DOHH2 (cell line): ENCODE results near the gene LBH.

ENCODE experiments used
- H3F3A ChIP-seq: fragments of 200-600 bp; sonication (generic), shearing (Covaris generic); 2 replicates; pipeline ENCODE4 v1.6.0; 2016; ENCODE audit warnings: antibody characterized with exemption, mild to moderate bottlenecking; ENCODE audit not compliant: control insufficient read depth, insufficient read depth
- H3K27ac ChIP-seq: fragments of 200-600 bp; sonication (generic); 2 replicates; pipeline ENCODE4 v1.5.1; 2014; ENCODE audit warnings: low read depth, mild to moderate bottlenecking, low read length, moderate library complexity
- H3K27me3 ChIP-seq: fragments of 200-600 bp; sonication (generic); 2 replicates; pipeline ENCODE4 v1.6.1; 2014; ENCODE audit warnings: mild to moderate bottlenecking, low read length, mixed read lengths; ENCODE audit not compliant: control insufficient read depth
- H3K36me3 ChIP-seq: fragments of 200-600 bp; sonication (generic); 2 replicates; pipeline ENCODE4 v1.6.1; 2014; ENCODE audit warnings: mild to moderate bottlenecking, low read length, moderate library complexity, mixed read lengths; ENCODE audit not compliant: control insufficient read depth
- H3K4me1 ChIP-seq: fragments of 200-600 bp; sonication (generic); 2 replicates; pipeline ENCODE4 v1.6.1; 2014; ENCODE audit warnings: mild to moderate bottlenecking, low read length, mixed read lengths; ENCODE audit not compliant: control insufficient read depth
- H3K4me2 ChIP-seq: fragments of 200-600 bp; sonication (generic); 2 replicates; pipeline ENCODE4 v1.6.0; 2014; ENCODE audit warnings: mild to moderate bottlenecking, low read length, moderate library complexity
- H3K4me3 ChIP-seq: fragments of 200-600 bp; sonication (generic); 2 replicates; pipeline ENCODE4 v1.5.1; 2014; ENCODE audit warnings: mild to moderate bottlenecking, low read length, mixed read lengths
- H3K79me2 ChIP-seq: fragments of 200-600 bp; sonication (generic); 2 replicates; pipeline ENCODE4 v1.6.1; 2014; ENCODE audit warnings: mild to moderate bottlenecking, low read length, mixed read lengths; ENCODE audit not compliant: control insufficient read depth
- H3K9me2 ChIP-seq: fragments of 200-600 bp; sonication (generic); replicated peaks from 2 replicates; pipeline ENCODE4 v1.6.1; 2014; ENCODE audit warnings: mild to moderate bottlenecking, low read length, mixed read lengths; ENCODE audit not compliant: control insufficient read depth
- H3K9me3 ChIP-seq: fragments of 200-600 bp; sonication (generic); 2 replicates; pipeline ENCODE4 v1.6.1; 2014; ENCODE audit warnings: antibody characterized with exemption, low read length, mixed read lengths; ENCODE audit not compliant: control insufficient read depth, insufficient read depth
- H4K20me1 ChIP-seq: fragments of 200-600 bp; sonication (generic); 2 replicates; pipeline ENCODE4 v1.6.0; 2014; ENCODE audit warnings: low read depth, mild to moderate bottlenecking, antibody characterized with exemption, low read length, moderate library complexity; ENCODE audit not compliant: control insufficient read depth, insufficient read depth
- CTCF ChIP-seq: fragments of 200-600 bp; sonication (generic); IDR thresholded peaks from one replicate; pipeline ENCODE4 v1.5.1; 2014; ENCODE audit warnings: antibody characterized with exemption, mild to moderate bottlenecking, low read depth, low read length; ENCODE audit not compliant: poor library complexity, severe bottlenecking
- EZH2phosphoT487 ChIP-seq: fragments of 200-600 bp; sonication (generic); IDR thresholded peaks from 2 replicates; pipeline ENCODE4 v1.6.1; 2017; ENCODE audit warnings: borderline replicate concordance, mild to moderate bottlenecking, antibody characterized with exemption, low read length, moderate library complexity, mixed read lengths

The LBH gene

GRCh38 chr2:30300122-30300455, 68.8 kb downstream of the LBH start:
- no peak overlapping the region for H3K4me2 ChIP-seq
- H3F3A ChIP-seq = peaks cover 5% of the 10 kb centered on the region; the same call in 1 of the 2 replicates
- H3K9me2 ChIP-seq = no peaks in the 10 kb centered on the region
- TF ChIP-seq CTCF = no peak
- no peak for TF ChIP-seq EZH2phosphoT487
- H3K27ac ChIP-seq = no peak overlapping the region
- no peaks in the 10 kb centered on the region for H3K79me2 ChIP-seq
- no peaks in the 10 kb centered on the region for H3K27me3 ChIP-seq
- no peaks in the 10 kb centered on the region for H4K20me1 ChIP-seq
- H3K4me3 ChIP-seq = no peak overlapping the region
- H3K36me3 ChIP-seq = no peaks in the 10 kb centered on the region
- no peaks in the 10 kb centered on the region for H3K9me3 ChIP-seq
- peaks cover 5% of the 10 kb centered on the region; the same call in 1 of the 2 replicates for H3K4me1 ChIP-seq

- Histone ChIP-seq H3K27ac (no peak overlapping the region), H3K36me3 (no peaks in the 10 kb centered on the region), H3K9me3 (no peaks in the 10 kb centered on the region), H3K4me1 (peaks cover 5% of the 10 kb centered on the region; the same call in 1 of the 2 replicates), H3K79me2 (no peaks in the 10 kb centered on the region), H3K27me3 (no peaks in the 10 kb centered on the region), H3F3A (peaks cover 5% of the 10 kb centered on the region; the same call in 1 of the 2 replicates), H4K20me1 (no peaks in the 10 kb centered on the region), H3K4me3 (no peak overlapping the region), H3K4me2 (no peak overlapping the region), H3K9me2 (no peaks in the 10 kb centered on the region)
- no peak for TF ChIP-seq CTCF
- TF ChIP-seq EZH2phosphoT487 = no peak
These were observed 69.3 kb downstream of the LBH start for GRCh38 chr2:30300456-30301221.

- Histone ChIP-seq H3K9me3 (no peaks in the 10 kb centered on the region), H3K27me3 (no peaks in the 10 kb centered on the region), H3K4me3 (no peak overlapping the region), H3K79me2 (no peaks in the 10 kb centered on the region), H4K20me1 (no peaks in the 10 kb centered on the region), H3K36me3 (no peaks in the 10 kb centered on the region), H3K9me2 (no peaks in the 10 kb centered on the region), H3K4me1 (peaks cover 5% of the 10 kb centered on the region; the same call in 1 of the 2 replicates), H3K27ac (no peak overlapping the region), H3F3A (peaks cover 5% of the 10 kb centered on the region; the same call in 1 of the 2 replicates), H3K4me2 (no peak overlapping the region)
- TF ChIP-seq CTCF = no peak
These were observed 70.2 kb downstream of the LBH start for GRCh38 chr2:30301551-30301950.
